Vagina (tissue), 2 donors: Measurements from ENCODE around the gene CAMK2N2.

Source experiments
- CTCF ChIP-seq, 3 experiments: fragments of 450-650 bp in 2 of 3; fragments of 200-600 bp in 1 of 3; sonication (generic) in 1 of 3; IDR thresholded peaks; one replicate each; pipeline ENCODE4 v1.5.1; 2017 to 2019; ENCODE audit warnings: antibody characterized with exemption in 3 of 3, mild to moderate bottlenecking in 2 of 3, moderate library complexity in 2 of 3
- POLR2AphosphoS5 ChIP-seq, 2 donors: sonication (generic); formaldehyde crosslinking; IDR thresholded peaks; one replicate each; pipeline ENCODE4 v1.9.0; 2017; ENCODE audit warnings: antibody characterized with exemption in 2 of 2, mild to moderate bottlenecking in 2 of 2, low read depth in 1 of 2; ENCODE audit not compliant: insufficient read depth in 1 of 2

GRCh38 chr3:184289426-184289938, 28.1 kb upstream of the CAMK2N2 start:
- TF ChIP-seq CTCF (IDR thresholded peaks at IDR 0.05) (peak in 1 of 3 experiments; percentile 23), POLR2AphosphoS5 (IDR thresholded peaks at IDR 0.05; ENCODE audit: insufficient read depth in 1 of 2, low read depth in 1 of 2) (no peak)
